K562 (cell line): ENCODE measurements around the gene TMEM151A. TPM values are rescaled to one million over a fixed set of nuclear protein-coding genes. Genes with fewer than 3 reads are reported as not detected.

Source experiments
- BACH1 ChIP-seq: fragments of 200-800 bp; sonication (Bioruptor generic); IDR thresholded peaks from 2 replicates; pipeline ENCODE4 v1.6.1; 2016; ENCODE audit warnings: missing genetic modification characterization, missing compliant biosample characterization
- CCAR2 ChIP-seq: fragments of 200-400 bp; formaldehyde crosslinking; IDR thresholded peaks from 2 replicates; pipeline ENCODE4 v1.6.1; 2017; ENCODE audit warnings: mild to moderate bottlenecking, low read depth, low read length
- CHD2 ChIP-seq: IDR thresholded peaks from 2 replicates; pipeline ENCODE4 v1.6.1; 2011; ENCODE audit warnings: low read depth, low read length
- GATAD2B ChIP-seq: fragments of 450-650 bp; IDR thresholded peaks from 2 replicates; pipeline ENCODE4 v1.6.1; 2017; ENCODE audit warnings: mild to moderate bottlenecking, borderline replicate concordance
- HIVEP1 ChIP-seq: fragments of 250-450 bp; sonication (Bioruptor Pico); IDR thresholded peaks from 2 replicates; pipeline ENCODE4 v1.4.0; 2020; ENCODE audit warnings: mild to moderate bottlenecking
- MAZ ChIP-seq, 2 experiments: fragments of 450-650 bp in 1 of 2; sonication (generic) in 1 of 2; formaldehyde crosslinking; IDR thresholded peaks in 1 of 2; conservative IDR thresholded peaks in 1 of 2; 2 replicates each; pipeline versions ENCODE4 v1.4.0 to v1.5.0; 2020; ENCODE audit warnings: mild to moderate bottlenecking in 1 of 2, missing genetic modification reagents in 1 of 2
- NELFE ChIP-seq: IDR thresholded peaks from 2 replicates; pipeline ENCODE4 v1.6.1; 2011; ENCODE audit warnings: mild to moderate bottlenecking; ENCODE audit not compliant: insufficient read depth, insufficient read length
- NFIC ChIP-seq: fragments of 450-650 bp; IDR thresholded peaks from 2 replicates; pipeline ENCODE4 v1.6.1; 2017; ENCODE audit warnings: mild to moderate bottlenecking, inconsistent platforms
- POLR2AphosphoS5 ChIP-seq: IDR thresholded peaks from 2 replicates; pipeline ENCODE4 v1.6.1; 2011; ENCODE audit warnings: mild to moderate bottlenecking, low read depth, low read length, moderate library complexity; ENCODE audit not compliant: control insufficient read depth, insufficient read depth
- SMAD4 ChIP-seq: fragments of 250-450 bp; sonication (Bioruptor Pico); conservative IDR thresholded peaks from 2 replicates; pipeline ENCODE4 v1.8.0; 2021; ENCODE audit warnings: inconsistent platforms, mild to moderate bottlenecking, moderate library complexity
- THAP12 ChIP-seq: fragments of 250-450 bp; sonication (Bioruptor Pico); IDR thresholded peaks from 2 replicates; pipeline ENCODE4 v1.9.0; 2021; ENCODE audit warnings: mild to moderate bottlenecking, inconsistent platforms
- ZNF134 ChIP-seq: fragments of 250-450 bp; sonication (Bioruptor Pico); conservative IDR thresholded peaks from 2 replicates; pipeline ENCODE4 v1.4.0; 2020
- ZNF274 ChIP-seq: IDR thresholded peaks from 2 replicates; pipeline ENCODE4 v1.6.1; 2011; ENCODE audit warnings: low read depth, mild to moderate bottlenecking, low read length, moderate library complexity, borderline replicate concordance
- polyA plus RNA-seq, 8 experiments: library from polyadenylated mRNA; depleted of rRNA in 4 of 8; stranded (reverse) in 5 of 8; unstranded in 3 of 8; fragments of >200 nt; fragmentation: Nextera tagmentation in 2 of 8; fragmentation: Illumina TruSeq in 1 of 8; extraction: Ambion mirVana in 2 of 8; extraction: Trizol in 1 of 8; gene quantifications; 2 replicates each; pipeline versions ENCODE4 v1.2.1 to v1.2.3, GENCODE V29; 2011 to 2014; ENCODE audit warnings: inconsistent platforms in 1 of 8, missing spikeins in 1 of 8
- total RNA-seq, 7 experiments: library from RNA; depleted of rRNA in 6 of 7; stranded (reverse); fragments of >200 nt in 6 of 7; fragmentation: Illumina TruSeq in 2 of 7; extraction: Trizol in 2 of 7; gene quantifications; 2 replicates each; pipeline versions ENCODE4 v1.2.1 to v1.2.3, GENCODE V29; 2011 to 2021; ENCODE audit warnings: low replicate concordance in 1 of 7
- TF ChIP-seq, protein P1 (sequence below), 2 experiments: fragments of 200-800 bp in 1 of 2; sonication (Bioruptor generic) in 1 of 2; sonication (generic) in 1 of 2; formaldehyde crosslinking in 1 of 2; IDR thresholded peaks in 1 of 2; conservative IDR thresholded peaks in 1 of 2; 2 replicates each; pipeline versions ENCODE4 v1.5.0 to v1.6.1; 2016 to 2020; ENCODE audit warnings: missing compliant biosample characterization in 1 of 2, missing genetic modification characterization in 1 of 2, missing genetic modification reagents in 1 of 2
- TF ChIP-seq, protein P2 (sequence below): fragments of 450-650 bp; IDR thresholded peaks from 2 replicates; pipeline ENCODE4 v1.7.0; 2016; ENCODE audit warnings: borderline replicate concordance
- TF ChIP-seq, protein P3 (sequence below), 2 experiments: fragments of 450-650 bp in 1 of 2; sonication (generic) in 1 of 2; formaldehyde crosslinking; conservative IDR thresholded peaks; 2 replicates each; pipeline versions ENCODE4 v1.4.0 to v1.8.1; 2020 to 2022; ENCODE audit warnings: mild to moderate bottlenecking in 1 of 2, missing genetic modification reagents in 1 of 2
- TF ChIP-seq, protein P4 (sequence below): sonication (generic); formaldehyde crosslinking; IDR thresholded peaks from 2 replicates; pipeline ENCODE4 v1.8.0; 2022; ENCODE audit warnings: mild to moderate bottlenecking, missing genetic modification reagents

The TMEM151A gene
- total and polyA plus RNA-seq, 9 of the 15 experiments (the other 6 are each of a cell fraction or from before 2014, with no cell fraction given) = not detected

DNA sequence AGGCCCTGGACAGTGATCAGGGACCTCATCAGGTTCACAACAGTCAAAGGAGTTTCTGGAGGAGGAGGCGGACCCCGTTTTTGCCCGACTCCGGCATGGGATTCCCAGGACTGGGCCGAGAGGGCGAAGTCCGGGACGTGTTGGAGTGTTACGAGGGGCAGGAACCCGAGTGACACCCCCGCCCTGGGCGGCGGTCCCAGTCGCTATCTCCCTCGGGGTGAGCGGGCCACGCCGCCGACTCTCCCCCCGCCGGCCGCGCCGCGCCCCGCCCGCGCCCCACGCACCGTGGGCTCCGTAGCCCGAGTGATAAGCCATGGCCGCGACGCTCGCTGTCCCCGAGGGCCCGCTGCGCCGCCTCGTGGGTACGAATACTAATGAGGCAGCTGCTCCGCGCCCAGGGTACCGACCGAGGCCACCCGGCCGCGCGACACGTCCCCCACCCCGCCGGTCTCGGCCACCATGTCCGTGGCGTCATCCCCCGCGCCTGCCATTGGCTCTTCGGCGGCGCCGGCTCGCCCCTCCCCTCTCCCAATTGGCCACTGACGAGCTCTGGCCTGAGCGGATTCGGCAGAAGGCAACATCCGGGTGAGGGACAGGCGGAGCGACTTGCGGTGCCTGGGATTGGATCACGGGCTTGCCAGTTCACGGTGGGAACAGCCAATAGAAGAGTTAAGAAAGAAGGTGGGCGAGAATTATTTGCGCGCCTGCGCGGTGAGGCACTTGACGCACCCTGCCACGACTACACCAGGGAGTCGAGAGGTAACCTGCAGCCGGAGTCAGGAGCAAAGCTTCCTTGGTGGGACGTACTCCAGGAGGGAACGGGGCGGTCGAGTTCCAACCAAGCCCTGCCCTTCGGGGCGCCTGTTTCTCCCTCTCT is 2.8 kb upstream of the TMEM151A start, which contains the start of gene YIF1A (continued):
- no peak for TF ChIP-seq NELFE
- no peak for TF ChIP-seq ZNF134
- TF ChIP-seq, protein P1, sequence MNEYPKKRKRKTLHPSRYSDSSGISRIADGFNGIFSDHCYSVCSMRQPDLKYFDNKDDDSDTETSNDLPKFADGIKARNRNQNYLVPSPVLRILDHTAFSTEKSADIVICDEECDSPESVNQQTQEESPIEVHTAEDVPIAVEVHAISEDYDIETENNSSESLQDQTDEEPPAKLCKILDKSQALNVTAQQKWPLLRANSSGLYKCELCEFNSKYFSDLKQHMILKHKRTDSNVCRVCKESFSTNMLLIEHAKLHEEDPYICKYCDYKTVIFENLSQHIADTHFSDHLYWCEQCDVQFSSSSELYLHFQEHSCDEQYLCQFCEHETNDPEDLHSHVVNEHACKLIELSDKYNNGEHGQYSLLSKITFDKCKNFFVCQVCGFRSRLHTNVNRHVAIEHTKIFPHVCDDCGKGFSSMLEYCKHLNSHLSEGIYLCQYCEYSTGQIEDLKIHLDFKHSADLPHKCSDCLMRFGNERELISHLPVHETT (CRISPR knock-in tag; conservative IDR thresholded peaks at IDR 0.05 in 1 of 2, IDR thresholded peaks at IDR 0.05 in 1 of 2) = peak in 1 of 2 experiments; percentile 93; a peak in 2 of 4 replicates
- peak; percentile 65 for TF ChIP-seq THAP12 (CRISPR knock-in tag)
- peak; percentile 11; the same call in 1 of the 2 replicates for TF ChIP-seq NFIC
- TF ChIP-seq, protein P2, sequence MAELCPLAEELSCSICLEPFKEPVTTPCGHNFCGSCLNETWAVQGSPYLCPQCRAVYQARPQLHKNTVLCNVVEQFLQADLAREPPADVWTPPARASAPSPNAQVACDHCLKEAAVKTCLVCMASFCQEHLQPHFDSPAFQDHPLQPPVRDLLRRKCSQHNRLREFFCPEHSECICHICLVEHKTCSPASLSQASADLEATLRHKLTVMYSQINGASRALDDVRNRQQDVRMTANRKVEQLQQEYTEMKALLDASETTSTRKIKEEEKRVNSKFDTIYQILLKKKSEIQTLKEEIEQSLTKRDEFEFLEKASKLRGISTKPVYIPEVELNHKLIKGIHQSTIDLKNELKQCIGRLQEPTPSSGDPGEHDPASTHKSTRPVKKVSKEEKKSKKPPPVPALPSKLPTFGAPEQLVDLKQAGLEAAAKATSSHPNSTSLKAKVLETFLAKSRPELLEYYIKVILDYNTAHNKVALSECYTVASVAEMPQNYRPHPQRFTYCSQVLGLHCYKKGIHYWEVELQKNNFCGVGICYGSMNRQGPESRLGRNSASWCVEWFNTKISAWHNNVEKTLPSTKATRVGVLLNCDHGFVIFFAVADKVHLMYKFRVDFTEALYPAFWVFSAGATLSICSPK = no peak
- peak; percentile 89 for TF ChIP-seq GATAD2B
- TF ChIP-seq, protein P3, sequence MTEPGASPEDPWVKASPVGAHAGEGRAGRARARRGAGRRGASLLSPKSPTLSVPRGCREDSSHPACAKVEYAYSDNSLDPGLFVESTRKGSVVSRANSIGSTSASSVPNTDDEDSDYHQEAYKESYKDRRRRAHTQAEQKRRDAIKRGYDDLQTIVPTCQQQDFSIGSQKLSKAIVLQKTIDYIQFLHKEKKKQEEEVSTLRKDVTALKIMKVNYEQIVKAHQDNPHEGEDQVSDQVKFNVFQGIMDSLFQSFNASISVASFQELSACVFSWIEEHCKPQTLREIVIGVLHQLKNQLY (CRISPR knock-in tag; conservative IDR thresholded peaks at IDR 0.05) = no peak
- TF ChIP-seq BACH1 = no peak
- no peak for TF ChIP-seq HIVEP1 (CRISPR knock-in tag)
- TF ChIP-seq SMAD4 = peak; percentile 86
- no peak for TF ChIP-seq CCAR2
- TF ChIP-seq CHD2 = peak; percentile 86
- TF ChIP-seq, protein P4, sequence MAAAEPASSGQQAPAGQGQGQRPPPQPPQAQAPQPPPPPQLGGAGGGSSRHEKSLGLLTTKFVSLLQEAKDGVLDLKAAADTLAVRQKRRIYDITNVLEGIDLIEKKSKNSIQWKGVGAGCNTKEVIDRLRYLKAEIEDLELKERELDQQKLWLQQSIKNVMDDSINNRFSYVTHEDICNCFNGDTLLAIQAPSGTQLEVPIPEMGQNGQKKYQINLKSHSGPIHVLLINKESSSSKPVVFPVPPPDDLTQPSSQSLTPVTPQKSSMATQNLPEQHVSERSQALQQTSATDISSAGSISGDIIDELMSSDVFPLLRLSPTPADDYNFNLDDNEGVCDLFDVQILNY = no peak
- no peak for TF ChIP-seq ZNF274
- peak; percentile 75 to 94 for TF ChIP-seq MAZ (CRISPR knock-in tag; conservative IDR thresholded peaks at IDR 0.05 in 1 of 2, IDR thresholded peaks at IDR 0.05 in 1 of 2)
- TF ChIP-seq POLR2AphosphoS5 = peak; percentile 59
